Sigmoid colon (tissue), 7 donors: ENCODE data around the gene APOL3. TPM values are rescaled to one million over a fixed set of nuclear protein-coding genes. Genes with fewer than 3 reads are reported as not detected.
A peak's percentile ranks its signal among the peaks of the same experiment; 100 is the strongest.
"Not testable (repeated sequence)": the region's sequence is repeated elsewhere in the genome, so short reads cannot be mapped to it uniquely, and the experiment has no call there.

Experiments used
- DNase-seq: peaks from one replicate; pipeline ENCODE4 v3.0.0-alpha.2; 2019
- H3K27ac ChIP-seq, 4 donors: fragments of 200-600 bp; sonication (generic); one replicate each; pipeline ENCODE4 v1.5.1; 2016 to 2019; ENCODE audit warnings: mild to moderate bottlenecking in 1 of 4
- H3K27me3 ChIP-seq, 3 donors: fragments of 200-600 bp; sonication (generic); one replicate each; pipeline ENCODE4 v1.5.1; 2019; ENCODE audit warnings: mild to moderate bottlenecking in 1 of 3
- H3K36me3 ChIP-seq, 4 donors: fragments of 200-600 bp; sonication (generic); one replicate each; pipeline ENCODE4 v1.5.1; 2016 to 2019
- H3K4me1 ChIP-seq, 4 donors: fragments of 200-600 bp; sonication (generic); one replicate each; pipeline ENCODE4 v1.5.1; 2017 to 2019
- H3K4me3 ChIP-seq, 4 donors: fragments of 200-600 bp; sonication (generic); one replicate each; pipeline ENCODE4 v1.5.1; 2017 to 2019; ENCODE audit warnings: mild to moderate bottlenecking in 2 of 4, moderate library complexity in 1 of 4
- H3K9me3 ChIP-seq, 4 donors: fragments of 200-600 bp in 3 of 4; sonication (generic) in 3 of 4; one replicate each; pipeline versions ENCODE4 v1.5.1 to v1.6.1; 2013 to 2019
- EP300 ChIP-seq, 4 donors: sonication (generic); formaldehyde crosslinking; IDR thresholded peaks; one replicate each; pipeline ENCODE4 v1.6.1; 2017; ENCODE audit warnings: antibody characterized with exemption in 4 of 4
- POLR2A ChIP-seq, 2 donors: fragments of 450-650 bp; IDR thresholded peaks; one replicate each; pipeline ENCODE4 v1.6.1; 2016; ENCODE audit warnings: antibody characterized with exemption in 2 of 2, mild to moderate bottlenecking in 2 of 2, moderate library complexity in 2 of 2
- POLR2AphosphoS5 ChIP-seq, 4 donors: sonication (generic); formaldehyde crosslinking; IDR thresholded peaks; one replicate each; pipeline ENCODE4 v1.6.1; 2017; ENCODE audit warnings: antibody characterized with exemption in 4 of 4
- WGBS, 2 donors: extraction: QIAGEN DNeasy Blood & Tissue Kit; methylation state at CpG; one replicate each; pipeline ENCODE4 v1.1.7; 2013; 5-methylcytosine and 5-hydroxymethylcytosine counted together
- intact Hi-C: fragments of 100-400 bp; cut with DNase I; formaldehyde crosslinking; loops from one replicate; pipeline ENCODE4 v1.15.1; 2023
- polyA plus RNA-seq, 3 donors: library from polyadenylated mRNA; stranded (reverse); fragments of 200-250 nt; gene quantifications; one replicate each; pipeline ENCODE4 v1.2.3, GENCODE V29; 2013
- total RNA-seq, 4 donors: library from RNA; depleted of rRNA; stranded (reverse); fragments of >200 nt; gene quantifications; one replicate each; pipeline ENCODE4 v1.1.0, GENCODE V29; 2016
- TF ChIP-seq, protein P1 (sequence below), 4 experiments: fragments of 450-650 bp in 3 of 4; fragments of 200-600 bp in 1 of 4; IDR thresholded peaks; one replicate each; pipeline ENCODE4 v1.5.1; 2016 to 2019; ENCODE audit warnings: antibody characterized with exemption in 4 of 4, mild to moderate bottlenecking in 3 of 4, moderate library complexity in 2 of 4
- donor health status: healthy with polysubstance abuse.
- donor health status: Bipolar disorder and iron deficiency.
- donor health status: healthy.

APOL3 gene
- total and polyA plus RNA-seq, 7 donors: 7.4 to 48.9 (median 27.4) TPM

DNA sequence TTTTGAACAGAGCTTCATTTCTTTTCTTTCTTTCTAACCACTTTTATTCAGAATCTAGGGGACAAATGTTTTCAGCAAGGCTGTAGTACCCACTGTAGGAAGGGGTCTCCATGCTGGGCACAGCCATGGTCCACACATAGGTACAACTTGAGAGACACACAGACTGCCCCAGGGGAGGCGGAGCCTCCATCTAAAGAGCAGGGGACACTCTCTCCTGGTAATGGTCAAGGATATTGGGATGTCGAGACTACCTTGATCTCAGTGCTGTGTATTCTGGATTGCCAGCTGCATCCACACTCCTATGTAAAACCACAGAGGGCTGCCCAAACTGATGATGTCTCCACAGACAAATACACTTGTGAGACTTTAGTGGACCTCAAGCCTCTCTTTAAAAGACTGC is 2.9 kb upstream of the APOL3 start:
- peaks cover 0 to 28% (median 18%) of the 10 kb centered on the region in 4 donors for H3K4me1 ChIP-seq
- WGBS, 2 donors: 79 to 89% methylated on average over 2 of the region's 2 CpGs
- no peak for DNase-seq
- H3K36me3 ChIP-seq: no peaks in the 10 kb centered on the region
- H3K4me3 ChIP-seq: no peak overlapping the region
- H3K27me3 ChIP-seq: no peaks in the 10 kb centered on the region
- no peak for TF ChIP-seq EP300 (IDR thresholded peaks at IDR 0.05)
- no peaks in the 10 kb centered on the region for H3K9me3 ChIP-seq
- H3K27ac ChIP-seq: no peak overlapping the region
- intact Hi-C loops: no loop called here

DNA sequence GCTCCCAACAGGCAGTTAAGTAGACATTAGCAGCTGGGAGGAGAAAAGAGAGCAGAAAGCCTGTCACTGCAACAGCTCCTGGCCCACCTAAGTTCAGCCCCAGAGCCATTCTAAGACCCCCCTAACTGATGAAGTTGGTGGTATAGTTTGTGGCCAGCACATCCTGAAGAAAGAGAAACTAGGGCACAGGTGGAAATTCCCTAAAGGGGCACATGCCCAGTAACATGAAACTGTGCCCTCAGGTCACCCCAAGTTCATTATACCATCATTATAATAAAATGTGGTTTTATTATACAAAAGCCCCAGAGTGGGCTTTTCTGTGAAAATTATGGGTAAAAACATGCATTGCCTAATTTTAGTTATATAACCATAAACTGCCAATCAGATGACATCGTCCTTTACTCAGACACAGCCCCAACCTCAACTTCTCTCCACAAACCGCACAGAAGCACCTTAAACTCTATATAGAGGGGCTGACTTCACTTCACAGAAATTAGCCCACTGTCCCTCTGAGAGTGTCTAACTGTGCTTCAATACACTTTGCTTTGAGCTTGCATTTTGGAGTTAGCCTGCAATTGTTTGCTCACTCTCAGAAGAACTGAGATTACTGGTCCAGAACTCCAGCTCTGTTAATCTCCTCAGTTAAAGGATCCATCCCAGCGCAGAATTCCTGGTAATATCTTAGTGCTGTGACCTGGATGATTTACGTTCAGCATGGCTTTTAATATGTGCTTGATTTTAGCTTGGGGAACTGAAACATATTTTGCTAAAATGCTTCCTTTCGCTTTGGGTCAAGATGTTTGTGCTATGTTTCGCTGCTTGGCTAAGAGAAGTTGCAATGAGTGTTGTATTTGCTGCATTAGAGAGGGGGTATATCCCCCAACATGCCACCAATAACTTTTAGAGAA is 1.8 kb upstream of the APOL3 start:
- Histone ChIP-seq H3K27ac (peak overlapping the region in 3 of 4 donors; percentile 12 to 25 (median 25)), H3K4me3 (no peak overlapping the region), H3K4me1 (peaks cover 0 to 32% (median 21%) of the 10 kb centered on the region in 4 donors), H3K36me3 (no peaks in the 10 kb centered on the region), H3K27me3 (no peaks in the 10 kb centered on the region), H3K9me3 (no peaks in the 10 kb centered on the region)
- no peak for DNase-seq
- TF ChIP-seq POLR2AphosphoS5 (IDR thresholded peaks at IDR 0.05): no peak
- TF ChIP-seq POLR2A (IDR thresholded peaks at IDR 0.05): no peak
- no peak for TF ChIP-seq EP300 (IDR thresholded peaks at IDR 0.05)
- TF ChIP-seq, protein P1, sequence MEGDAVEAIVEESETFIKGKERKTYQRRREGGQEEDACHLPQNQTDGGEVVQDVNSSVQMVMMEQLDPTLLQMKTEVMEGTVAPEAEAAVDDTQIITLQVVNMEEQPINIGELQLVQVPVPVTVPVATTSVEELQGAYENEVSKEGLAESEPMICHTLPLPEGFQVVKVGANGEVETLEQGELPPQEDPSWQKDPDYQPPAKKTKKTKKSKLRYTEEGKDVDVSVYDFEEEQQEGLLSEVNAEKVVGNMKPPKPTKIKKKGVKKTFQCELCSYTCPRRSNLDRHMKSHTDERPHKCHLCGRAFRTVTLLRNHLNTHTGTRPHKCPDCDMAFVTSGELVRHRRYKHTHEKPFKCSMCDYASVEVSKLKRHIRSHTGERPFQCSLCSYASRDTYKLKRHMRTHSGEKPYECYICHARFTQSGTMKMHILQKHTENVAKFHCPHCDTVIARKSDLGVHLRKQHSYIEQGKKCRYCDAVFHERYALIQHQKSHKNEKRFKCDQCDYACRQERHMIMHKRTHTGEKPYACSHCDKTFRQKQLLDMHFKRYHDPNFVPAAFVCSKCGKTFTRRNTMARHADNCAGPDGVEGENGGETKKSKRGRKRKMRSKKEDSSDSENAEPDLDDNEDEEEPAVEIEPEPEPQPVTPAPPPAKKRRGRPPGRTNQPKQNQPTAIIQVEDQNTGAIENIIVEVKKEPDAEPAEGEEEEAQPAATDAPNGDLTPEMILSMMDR (IDR thresholded peaks at IDR 0.05): no peak
- intact Hi-C loops: no loop called here
- WGBS, 2 donors: 61 to 78% methylated on average over 6 of the region's 6 CpGs

DNA sequence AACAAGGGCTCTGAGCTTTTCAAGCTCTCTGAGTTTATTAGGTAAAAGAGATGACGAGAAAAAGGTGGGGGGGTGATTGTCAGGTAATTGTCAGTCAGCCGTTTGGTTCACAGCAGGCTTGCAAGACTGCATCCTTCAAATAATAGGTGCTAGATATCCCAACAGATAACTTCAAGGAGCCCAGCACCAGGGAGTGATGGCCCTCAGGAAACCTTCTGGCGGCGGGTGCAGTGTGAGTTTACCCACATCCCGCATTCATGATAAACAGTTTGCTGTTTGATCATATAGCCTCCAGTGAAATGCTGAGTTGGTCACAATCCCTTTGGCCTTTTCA is 1.2 kb upstream of the APOL3 start:
- H3K4me1 ChIP-seq: peaks cover 0 to 36% (median 26%) of the 10 kb centered on the region in 4 donors
- H3K27ac ChIP-seq: peak overlapping the region in 3 of 4 donors; percentile 12 to 89 (median 25)
- H3K36me3 ChIP-seq, H3K4me3 ChIP-seq, H3K9me3 ChIP-seq, DNase-seq, H3K27me3 ChIP-seq, intact Hi-C loops: not testable (repeated sequence)
- 63 to 70% methylated on average over 5 of the region's 5 CpGs for WGBS, 2 donors

DNA sequence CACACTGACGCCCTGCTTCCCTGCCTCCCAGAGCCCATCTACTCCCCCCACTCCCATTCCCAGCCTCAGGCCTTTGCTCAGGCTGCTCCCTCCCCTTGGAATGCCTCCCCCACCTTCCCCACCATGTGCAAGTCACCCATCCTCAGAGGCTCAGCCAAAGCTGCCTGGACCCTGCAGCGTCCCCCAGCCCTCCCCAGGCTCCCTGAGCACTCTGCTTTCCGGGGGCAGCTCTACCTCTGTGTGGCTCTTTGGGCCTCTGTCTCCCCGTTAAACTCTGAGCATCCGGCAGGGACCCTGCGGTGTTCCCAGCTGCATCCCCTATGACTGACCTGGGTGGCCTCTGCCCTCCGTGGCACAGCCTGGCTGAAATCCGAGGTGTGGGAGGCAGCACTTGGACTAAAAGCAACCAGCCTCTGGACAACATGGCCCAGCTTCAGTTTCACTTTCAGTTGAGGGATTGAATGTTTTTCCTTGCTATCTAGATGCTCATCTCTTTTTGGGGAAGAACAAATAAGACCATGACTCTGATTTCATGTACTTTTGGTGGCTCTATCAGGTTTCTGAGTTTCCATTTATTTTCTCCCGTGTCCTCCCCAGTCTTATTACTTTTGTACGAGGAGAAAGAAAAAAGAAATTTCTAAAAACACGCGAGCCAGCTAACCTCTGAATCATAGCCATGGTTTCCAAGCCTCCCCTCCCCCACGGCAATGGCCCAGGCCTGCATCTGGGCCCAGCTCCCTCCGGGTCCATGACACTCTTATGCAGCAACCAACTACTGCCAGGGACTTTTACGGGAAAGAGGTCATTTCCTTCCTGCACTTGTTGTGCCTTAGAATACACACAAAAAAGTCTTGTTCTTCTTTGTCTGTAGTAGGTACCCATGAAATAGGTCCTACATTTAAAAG is 3.8 kb downstream of the APOL3 start:
- Histone ChIP-seq H3K36me3 (no peaks in the 10 kb centered on the region), H3K4me1 (peaks cover 0 to 63% (median 47%) of the 10 kb centered on the region in 4 donors), H3K27ac (peak overlapping the region; percentile 89 to 90 (median 90)), H3K27me3 (no peaks in the 10 kb centered on the region), H3K9me3 (no peaks in the 10 kb centered on the region), H3K4me3 (peak overlapping the region; percentile 23 to 47 (median 42))
- intact Hi-C loops: no loop called here
- TF ChIP-seq, protein P1 (IDR thresholded peaks at IDR 0.05): no peak
- TF ChIP-seq EP300 (IDR thresholded peaks at IDR 0.05): peak in 3 of 4 donors; percentile 25 to 68 (median 39)
- TF ChIP-seq POLR2AphosphoS5 (IDR thresholded peaks at IDR 0.05): peak; percentile 48 to 90 (median 75)
- no peak for TF ChIP-seq POLR2A (IDR thresholded peaks at IDR 0.05)
- peak; percentile 96 for DNase-seq
- 26 to 61% methylated on average over 15 of the region's 15 CpGs for WGBS, 2 donors

DNA sequence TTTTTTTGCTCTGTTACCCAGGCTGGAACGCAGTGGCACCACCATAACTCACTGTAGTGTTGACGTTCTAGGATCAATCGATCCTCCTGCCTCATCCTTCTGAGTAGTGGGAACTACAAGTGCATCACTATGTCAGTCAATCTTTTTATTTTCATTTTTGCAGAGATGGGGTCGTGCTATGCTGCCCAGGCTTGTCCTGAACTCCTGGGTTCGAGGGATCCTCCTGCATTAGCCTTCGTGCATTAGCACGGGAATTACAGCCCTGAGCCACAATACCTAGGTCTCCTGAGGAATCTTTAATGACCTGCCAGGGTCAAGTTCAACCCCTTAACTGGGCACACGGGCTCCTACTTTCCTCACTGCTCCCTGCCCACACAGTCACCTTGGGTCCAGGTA is 4.4 kb downstream of the APOL3 start:
- Histone ChIP-seq H3K4me3 (peak overlapping the region; percentile 23 to 47 (median 42)), H3K27me3 (no peaks in the 10 kb centered on the region), H3K27ac (peak overlapping the region; percentile 89 to 90 (median 90)), H3K4me1 (peaks cover 0 to 58% (median 47%) of the 10 kb centered on the region in 4 donors), H3K9me3 (no peaks in the 10 kb centered on the region), H3K36me3 (no peaks in the 10 kb centered on the region)
- TF ChIP-seq EP300 (IDR thresholded peaks at IDR 0.05) (no peak), POLR2A (IDR thresholded peaks at IDR 0.05) (no peak), POLR2AphosphoS5 (IDR thresholded peaks at IDR 0.05) (no peak)
- TF ChIP-seq, protein P1 (IDR thresholded peaks at IDR 0.05): no peak
- intact Hi-C loops: no loop called here
- WGBS, 2 donors: 76% methylated on average over 8 of the region's 8 CpGs
- DNase-seq: no peak
